Left ventricle myocardium inferior (tissue), 1 donor: ENCODE measurements around the gene DNAAF3. TPM values are rescaled to one million over a fixed set of nuclear protein-coding genes. Genes with fewer than 3 reads are reported as not detected.

Experiments
- DNase-seq: peaks from one replicate; pipeline ENCODE4 v3.0.0-alpha.2; 2020
- H3K27ac ChIP-seq: fragments of 200-600 bp; replicated peaks from 2 replicates; pipeline ENCODE4 v1.8.0; 2021
- H3K27me3 ChIP-seq: fragments of 200-600 bp; 2 replicates; pipeline ENCODE4 v1.8.0; 2021; ENCODE audit warnings: low read depth
- H3K36me3 ChIP-seq: fragments of 200-600 bp; 2 replicates; pipeline ENCODE4 v1.8.0; 2021
- H3K4me1 ChIP-seq: fragments of 200-600 bp; 2 replicates; pipeline ENCODE4 v1.8.0; 2021
- H3K4me3 ChIP-seq: fragments of 200-600 bp; 2 replicates; pipeline ENCODE4 v1.8.0; 2021; ENCODE audit warnings: mild to moderate bottlenecking, moderate library complexity
- H3K9me3 ChIP-seq: fragments of 200-600 bp; replicated peaks from 2 replicates; pipeline ENCODE4 v1.8.0; 2021
- intact Hi-C: fragments of 100-400 bp; cut with micrococcal nuclease; formaldehyde crosslinking; loops from one replicate; pipeline ENCODE4 v1.11.0; 2022
- total RNA-seq: library from RNA; stranded (reverse); fragmentation: NEBNext Ultra II Directional; extraction: Animal tissue kit (Norgen Biotek cat#: 25700); gene quantifications from one replicate; pipeline ENCODE4 v1.2.1, GENCODE V29; 2021
- TF ChIP-seq, protein P1 (sequence below): fragments of 200-600 bp; IDR thresholded peaks from 2 replicates; pipeline ENCODE4 v1.8.0; 2021; ENCODE audit warnings: antibody characterized with exemption, mild to moderate bottlenecking, borderline replicate concordance
- donor health status: DM: no; HTN: yes; CAD: no; lungs with severe emphysema.

The DNAAF3 gene
- total RNA-seq, 1 donor from 2014 or later, result 1.8 TPM

DNA sequence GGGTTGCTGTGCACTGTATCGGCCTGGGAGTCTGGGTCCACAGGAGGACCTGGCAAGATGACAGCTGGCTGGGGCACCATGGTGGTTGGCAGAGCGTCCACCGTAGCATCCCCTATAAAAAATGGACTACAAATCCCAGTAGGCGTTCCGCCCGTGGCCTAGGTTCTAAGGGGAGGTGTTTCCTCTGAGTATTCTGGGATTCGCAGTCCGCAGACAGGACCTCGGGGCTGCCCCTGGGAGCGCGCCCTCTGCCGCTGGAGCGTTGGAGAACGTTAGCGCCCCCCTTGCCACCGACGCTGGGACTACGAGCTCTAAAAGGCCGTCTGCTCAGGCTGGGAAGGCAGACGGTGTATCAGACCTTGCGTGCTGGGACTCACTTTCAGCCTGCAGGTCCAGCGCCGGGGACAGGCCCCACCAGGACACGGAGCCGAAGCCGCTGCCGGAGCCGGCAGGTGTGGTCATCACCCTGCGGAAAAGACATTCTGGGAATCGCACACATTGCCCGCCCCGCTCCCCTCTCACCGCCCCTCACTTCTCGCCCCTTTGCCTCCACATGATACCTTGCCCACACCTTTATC lies 372 bp downstream of the DNAAF3 start:
- Histone ChIP-seq H3K27me3 (peaks cover 91% of the 10 kb centered on the region), H3K36me3 (no peaks in the 10 kb centered on the region), H3K27ac (peak overlapping the region; percentile 51), H3K4me1 (peaks cover 20% of the 10 kb centered on the region), H3K4me3 (peak overlapping the region; percentile 63), H3K9me3 (no peaks in the 10 kb centered on the region)
- TF ChIP-seq, protein P1, sequence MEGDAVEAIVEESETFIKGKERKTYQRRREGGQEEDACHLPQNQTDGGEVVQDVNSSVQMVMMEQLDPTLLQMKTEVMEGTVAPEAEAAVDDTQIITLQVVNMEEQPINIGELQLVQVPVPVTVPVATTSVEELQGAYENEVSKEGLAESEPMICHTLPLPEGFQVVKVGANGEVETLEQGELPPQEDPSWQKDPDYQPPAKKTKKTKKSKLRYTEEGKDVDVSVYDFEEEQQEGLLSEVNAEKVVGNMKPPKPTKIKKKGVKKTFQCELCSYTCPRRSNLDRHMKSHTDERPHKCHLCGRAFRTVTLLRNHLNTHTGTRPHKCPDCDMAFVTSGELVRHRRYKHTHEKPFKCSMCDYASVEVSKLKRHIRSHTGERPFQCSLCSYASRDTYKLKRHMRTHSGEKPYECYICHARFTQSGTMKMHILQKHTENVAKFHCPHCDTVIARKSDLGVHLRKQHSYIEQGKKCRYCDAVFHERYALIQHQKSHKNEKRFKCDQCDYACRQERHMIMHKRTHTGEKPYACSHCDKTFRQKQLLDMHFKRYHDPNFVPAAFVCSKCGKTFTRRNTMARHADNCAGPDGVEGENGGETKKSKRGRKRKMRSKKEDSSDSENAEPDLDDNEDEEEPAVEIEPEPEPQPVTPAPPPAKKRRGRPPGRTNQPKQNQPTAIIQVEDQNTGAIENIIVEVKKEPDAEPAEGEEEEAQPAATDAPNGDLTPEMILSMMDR, result peak; percentile 57
- peak; percentile 47 for DNase-seq
- intact Hi-C loops, result no loop called here

DNA sequence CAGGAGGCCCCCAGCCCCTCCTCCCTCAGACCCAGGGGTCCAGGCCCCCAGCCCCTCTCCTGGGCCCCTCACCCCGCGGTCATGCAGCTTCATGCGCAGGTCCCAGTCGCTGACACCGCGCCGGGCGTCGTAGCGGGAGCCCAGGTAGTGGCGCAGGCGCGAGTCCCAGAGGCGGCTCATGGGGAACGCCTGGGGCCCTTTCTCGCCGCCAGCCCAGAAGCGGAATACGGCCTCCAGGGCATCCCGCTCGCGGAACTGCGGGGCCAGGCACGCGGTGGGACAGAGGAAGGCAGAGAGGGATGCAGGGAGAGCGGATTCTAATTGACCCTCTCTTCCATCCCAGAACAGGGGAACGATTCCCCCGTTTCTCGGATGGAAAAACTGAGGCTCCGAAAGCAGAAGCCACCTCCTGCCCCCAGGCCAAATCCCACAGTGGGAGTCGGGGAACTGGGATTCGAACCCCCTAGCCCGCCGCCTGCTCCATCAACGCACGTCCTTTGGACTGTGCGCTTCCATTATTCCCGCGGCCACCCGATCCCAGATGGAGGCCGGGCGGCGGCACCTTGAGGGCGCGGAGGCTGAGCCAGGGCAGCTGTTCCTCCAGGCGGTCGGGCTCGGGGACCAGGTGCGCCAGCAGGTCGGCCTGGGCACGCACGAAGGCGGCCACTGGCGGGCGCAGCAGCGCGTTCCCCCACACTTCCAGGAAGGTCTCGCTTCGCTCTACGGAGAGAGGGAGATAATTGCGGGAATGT lies 4.7 kb downstream of the DNAAF3 start:
- no peak overlapping the region for H3K27ac ChIP-seq
- intact Hi-C loops, result no loop called here
- DNase-seq, result no peak
- H3K4me1 ChIP-seq, result peaks cover 47% of the 10 kb centered on the region
- TF ChIP-seq, protein P1, result no peak
- H3K4me3 ChIP-seq, result no peak overlapping the region
- H3K27me3 ChIP-seq, result peaks cover 69% of the 10 kb centered on the region
- H3K9me3 ChIP-seq, result no peaks in the 10 kb centered on the region
- peaks cover 5% of the 10 kb centered on the region for H3K36me3 ChIP-seq

DNA sequence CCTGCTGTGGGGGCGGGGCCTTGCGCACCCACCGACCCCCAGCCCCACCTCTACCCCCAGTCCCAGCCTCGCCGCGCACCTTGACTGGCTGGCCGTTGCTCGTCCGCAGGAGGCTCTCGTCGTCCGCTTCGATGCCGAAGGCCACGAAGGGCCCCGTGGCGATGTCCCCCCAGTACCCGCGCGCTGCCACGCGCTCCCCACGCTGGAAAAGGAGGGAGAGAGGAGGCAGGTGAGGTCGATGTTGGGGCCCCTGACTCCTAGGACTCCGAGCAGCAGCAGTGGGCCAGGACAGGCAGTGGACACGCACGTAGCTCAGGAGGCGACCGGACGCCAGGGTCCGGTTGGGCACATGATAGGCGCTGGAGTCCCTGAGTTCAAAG lies 5.4 kb downstream of the DNAAF3 start:
- peak overlapping the region; percentile 6 for H3K27ac ChIP-seq
- H3K36me3 ChIP-seq, result peaks cover 10% of the 10 kb centered on the region
- H3K9me3 ChIP-seq, result no peaks in the 10 kb centered on the region
- H3K27me3 ChIP-seq, result peaks cover 69% of the 10 kb centered on the region
- peaks cover 46% of the 10 kb centered on the region for H3K4me1 ChIP-seq
- peak overlapping the region; percentile 77 for H3K4me3 ChIP-seq
- DNase-seq, result no peak
- intact Hi-C loops, result no loop called here
- TF ChIP-seq, protein P1, result no peak

GRCh38 chr19:55160128-55160985 lies 6.1 kb downstream of the DNAAF3 start:
- peaks cover 12% of the 10 kb centered on the region for H3K36me3 ChIP-seq
- intact Hi-C loops, result no loop called here
- peak; percentile 84 for DNase-seq
- H3K4me1 ChIP-seq, result peaks cover 44% of the 10 kb centered on the region
- H3K9me3 ChIP-seq, result no peaks in the 10 kb centered on the region
- H3K27ac ChIP-seq, result peak overlapping the region; percentile 95
- peak overlapping the region; percentile 77 for H3K4me3 ChIP-seq
- H3K27me3 ChIP-seq, result peaks cover 65% of the 10 kb centered on the region
- TF ChIP-seq, protein P1, result peak; percentile 88
